GM10248 (cell line): ENCODE data around the gene DMBX1.

Experiments used
- CTCF ChIA-PET: fragments of 300-600 bp; sonication (Branson Sonifier 250); formaldehyde crosslinking; extraction: SDS; loops from one replicate; lab custom pipeline; 2021; ENCODE audit warnings: antibody characterized with exemption; lab: Yijun Ruan, JAX
- POLR2A ChIA-PET: fragments of 350-650 bp; sonication (Branson Sonifier 250); formaldehyde crosslinking; extraction: SDS; loops from one replicate; lab custom pipeline; 2020; ENCODE audit warnings: antibody characterized with exemption; lab: Yijun Ruan, JAX
- DNase-seq: peaks from one replicate; pipeline ENCODE4 v3.0.0; 2012; ENCODE audit errors: extremely low spot score
- TF ChIP-seq, protein P1 (sequence below): IDR thresholded peaks from 2 replicates; pipeline ENCODE4 v1.5.1; 2012; ENCODE audit warnings: mild to moderate bottlenecking, low read depth; ENCODE audit errors: extremely low read depth, missing control alignments, control extremely low read depth

The DMBX1 gene

DNA sequence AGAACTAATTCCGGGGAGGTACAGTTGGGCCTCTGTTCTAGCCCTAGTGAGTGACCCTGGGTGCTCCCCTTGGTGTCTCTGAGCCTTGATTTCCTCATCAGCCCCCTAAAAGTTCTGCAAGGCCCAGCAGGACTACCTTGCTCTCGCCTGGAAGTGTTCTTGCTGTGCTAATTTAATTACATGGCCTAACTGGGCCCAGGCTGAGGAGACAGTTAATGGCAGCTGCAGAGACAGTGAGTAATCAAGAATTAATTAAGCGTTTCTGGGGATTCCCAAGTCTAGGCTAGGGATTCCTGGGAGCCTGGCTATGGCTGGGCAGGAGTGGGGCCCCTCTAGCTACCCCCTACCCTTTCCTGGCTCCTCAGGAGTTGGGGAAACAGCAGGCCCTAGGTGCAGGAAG is 24.7 kb upstream of the DMBX1 start:
- DNase-seq, result no peak
- ChIA-PET POLR2A (no interaction called here), CTCF (interaction anchor here (0.9 to 1.3 kb wide), 2 partner anchors 11 to 18 kb away, joined by 3 to 4 read pairs; no protein-coding TSS in a partner anchor)
- TF ChIP-seq, protein P1, sequence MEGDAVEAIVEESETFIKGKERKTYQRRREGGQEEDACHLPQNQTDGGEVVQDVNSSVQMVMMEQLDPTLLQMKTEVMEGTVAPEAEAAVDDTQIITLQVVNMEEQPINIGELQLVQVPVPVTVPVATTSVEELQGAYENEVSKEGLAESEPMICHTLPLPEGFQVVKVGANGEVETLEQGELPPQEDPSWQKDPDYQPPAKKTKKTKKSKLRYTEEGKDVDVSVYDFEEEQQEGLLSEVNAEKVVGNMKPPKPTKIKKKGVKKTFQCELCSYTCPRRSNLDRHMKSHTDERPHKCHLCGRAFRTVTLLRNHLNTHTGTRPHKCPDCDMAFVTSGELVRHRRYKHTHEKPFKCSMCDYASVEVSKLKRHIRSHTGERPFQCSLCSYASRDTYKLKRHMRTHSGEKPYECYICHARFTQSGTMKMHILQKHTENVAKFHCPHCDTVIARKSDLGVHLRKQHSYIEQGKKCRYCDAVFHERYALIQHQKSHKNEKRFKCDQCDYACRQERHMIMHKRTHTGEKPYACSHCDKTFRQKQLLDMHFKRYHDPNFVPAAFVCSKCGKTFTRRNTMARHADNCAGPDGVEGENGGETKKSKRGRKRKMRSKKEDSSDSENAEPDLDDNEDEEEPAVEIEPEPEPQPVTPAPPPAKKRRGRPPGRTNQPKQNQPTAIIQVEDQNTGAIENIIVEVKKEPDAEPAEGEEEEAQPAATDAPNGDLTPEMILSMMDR, result no peak

DNA sequence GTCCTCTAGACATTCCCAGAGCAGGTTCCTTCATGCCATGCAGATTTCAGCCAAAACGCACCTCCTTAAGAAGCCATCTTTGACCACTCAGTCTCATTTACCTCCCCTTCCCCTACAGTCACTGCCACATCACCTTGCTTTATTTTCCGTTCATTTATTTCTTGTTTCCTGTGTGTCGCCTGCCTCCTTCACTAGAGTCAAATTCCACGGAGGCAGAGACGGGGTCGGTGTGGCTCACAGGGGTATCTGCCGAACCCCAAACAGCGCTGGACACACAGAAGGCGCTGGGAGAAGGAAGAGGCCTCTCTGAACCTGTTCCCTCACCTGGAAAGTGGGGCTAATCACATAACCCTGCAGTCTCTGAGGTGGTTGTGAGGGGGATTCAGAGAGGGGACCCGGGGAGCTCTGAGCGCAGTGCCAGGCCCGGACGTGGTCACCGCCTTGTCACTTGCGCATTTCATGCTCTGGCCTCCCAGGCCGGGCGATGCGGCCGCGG is 23.6 kb upstream of the DMBX1 start:
- TF ChIP-seq, protein P1, result no peak
- DNase-seq, result no peak
- ChIA-PET CTCF (no interaction called here), POLR2A (no interaction called here)

- TF ChIP-seq, protein P1, result no peak
- no peak for DNase-seq
- CTCF ChIA-PET, result no interaction called here
- POLR2A ChIA-PET, result no interaction called here
Observed at GRCh38 chr1:46466477-46467182, 23.0 kb upstream of the DMBX1 start.

DNA sequence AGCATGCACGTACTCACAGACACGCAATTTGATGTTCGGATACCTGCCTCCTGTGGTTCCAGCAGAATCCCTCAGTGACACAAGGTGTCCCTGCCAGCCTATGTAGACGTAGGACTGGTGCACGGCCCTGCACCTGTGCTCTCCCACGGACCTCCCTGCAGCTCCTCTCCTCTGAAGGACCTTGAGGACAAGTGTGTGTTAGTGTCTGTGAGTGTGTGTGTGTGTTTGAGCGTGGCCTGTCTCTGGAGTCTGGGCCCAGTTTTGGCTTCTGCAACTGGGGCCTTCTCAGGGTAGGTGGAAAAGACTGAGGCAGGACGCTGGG is 22.5 kb upstream of the DMBX1 start:
- DNase-seq, result no peak
- ChIA-PET POLR2A (no interaction called here), CTCF (no interaction called here)
- TF ChIP-seq, protein P1, result no peak

DNA sequence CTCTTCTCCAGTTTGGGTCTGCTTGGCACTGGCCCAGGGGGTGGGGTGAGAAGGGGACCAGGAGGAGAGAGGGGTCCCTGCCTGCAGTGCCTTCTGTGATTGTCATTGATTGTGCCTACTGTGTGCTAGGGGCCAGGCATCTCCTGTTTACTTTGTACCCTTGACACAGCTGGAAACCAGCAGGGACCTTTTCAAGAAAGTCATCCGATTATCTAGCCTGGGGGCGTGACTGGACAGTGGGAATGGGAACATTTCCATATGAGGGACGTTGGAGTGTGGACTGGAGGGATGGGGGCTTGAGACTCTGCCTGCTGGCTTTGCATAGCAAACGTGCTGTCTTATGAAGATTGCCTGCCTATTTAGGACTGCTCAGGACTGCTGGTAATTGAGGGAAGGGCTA is 19.8 kb upstream of the DMBX1 start:
- no peak for DNase-seq
- CTCF ChIA-PET, result no interaction called here
- POLR2A ChIA-PET, result interaction anchor here (0.6 kb wide), 1 partner anchor 268 kb away, joined by 3 read pairs; no protein-coding TSS in a partner anchor
- TF ChIP-seq, protein P1, result no peak

GRCh38 chr1:46471848-46472492 is 17.7 kb upstream of the DMBX1 start:
- ChIA-PET POLR2A (no interaction called here), CTCF (interaction anchor here (0.7 to 12.7 kb wide), 5 partner anchors 12 to 62 kb away, joined by 3 to 169 read pairs (median 3); a partner anchor contains a TSS)
- TF ChIP-seq, protein P1, result no peak
- DNase-seq, result no peak
